ENCODE results near the gene EEF1AKMT1. TPM values are rescaled to one million over a fixed set of nuclear protein-coding genes. Genes with fewer than 3 reads are reported as not detected.

EEF1AKMT1 gene
- total RNA-seq, 4 donors from 2014 or later = 2.0 to 24.7 (median 4.7) TPM

- H3K9me3 ChIP-seq = no peaks in the 10 kb centered on the region
- no peak overlapping the region for H3K4me3 ChIP-seq
- WGBS = 58% methylated on average over 2 of the region's 2 CpGs
- peaks cover 6% of the 10 kb centered on the region for H3K4me1 ChIP-seq
- TF ChIP-seq POLR2AphosphoS5 (IDR thresholded peaks at IDR 0.05) (no peak), CTCF (IDR thresholded peaks at IDR 0.05) (no peak), EP300 (IDR thresholded peaks at IDR 0.05) (no peak), POLR2A (IDR thresholded peaks at IDR 0.05) (no peak)
- H3K36me3 ChIP-seq = peaks cover 23% of the 10 kb centered on the region
- no peaks in the 10 kb centered on the region for H3K27me3 ChIP-seq
- no peak overlapping the region for H3K27ac ChIP-seq
- no peak for DNase-seq (ENCODE audit: low spot score in 2 of 2)
Measured at GRCh38 chr13:20801707-20802106, 27.9 kb upstream of the EEF1AKMT1 start.

GRCh38 chr13:20799726-20800416 lies 26.1 kb upstream of the EEF1AKMT1 start:
- no peak for DNase-seq (ENCODE audit: low spot score in 2 of 2)
- H3K27ac ChIP-seq = no peak overlapping the region
- H3K9me3 ChIP-seq = no peaks in the 10 kb centered on the region
- H3K4me1 ChIP-seq = peaks cover 6% of the 10 kb centered on the region
- H3K27me3 ChIP-seq = no peaks in the 10 kb centered on the region
- H3K36me3 ChIP-seq = peaks cover 32% of the 10 kb centered on the region
- WGBS = 65% methylated on average over 6 of the region's 6 CpGs
- H3K4me3 ChIP-seq = no peak overlapping the region
- TF ChIP-seq POLR2A (IDR thresholded peaks at IDR 0.05) = no peak
- no peak for TF ChIP-seq EP300 (IDR thresholded peaks at IDR 0.05)
- no peak for TF ChIP-seq POLR2AphosphoS5 (IDR thresholded peaks at IDR 0.05)
- TF ChIP-seq CTCF (IDR thresholded peaks at IDR 0.05) = no peak

- no peak for DNase-seq (ENCODE audit: low spot score in 2 of 2)
- Histone ChIP-seq H3K4me3 (no peak overlapping the region), H3K36me3 (peaks cover 41% of the 10 kb centered on the region), H3K27ac (peak overlapping the region; percentile 27), H3K9me3 (no peaks in the 10 kb centered on the region), H3K4me1 (peaks cover 6% of the 10 kb centered on the region), H3K27me3 (no peaks in the 10 kb centered on the region)
- no peak for TF ChIP-seq CTCF (IDR thresholded peaks at IDR 0.05)
- no peak for TF ChIP-seq POLR2AphosphoS5 (IDR thresholded peaks at IDR 0.05)
- no peak for TF ChIP-seq POLR2A (IDR thresholded peaks at IDR 0.05)
- TF ChIP-seq EP300 (IDR thresholded peaks at IDR 0.05) = no peak
- 89% methylated on average over 4 of the region's 4 CpGs for WGBS
Measured at GRCh38 chr13:20798027-20798426, 24.3 kb upstream of the EEF1AKMT1 start.

- no peak for TF ChIP-seq POLR2AphosphoS5 (IDR thresholded peaks at IDR 0.05)
- no peak for TF ChIP-seq POLR2A (IDR thresholded peaks at IDR 0.05)
- TF ChIP-seq CTCF (IDR thresholded peaks at IDR 0.05) = no peak
- no peak for TF ChIP-seq EP300 (IDR thresholded peaks at IDR 0.05)
- no peaks in the 10 kb centered on the region for H3K9me3 ChIP-seq
- peaks cover 6% of the 10 kb centered on the region for H3K4me1 ChIP-seq
- H3K4me3 ChIP-seq = no peak overlapping the region
- DNase-seq (ENCODE audit: low spot score in 2 of 2) = no peak
- peaks cover 40% of the 10 kb centered on the region for H3K36me3 ChIP-seq
- WGBS = 52% methylated on average over 5 of the region's 5 CpGs
- no peaks in the 10 kb centered on the region for H3K27me3 ChIP-seq
- H3K27ac ChIP-seq = peak overlapping the region; percentile 27
Measured at GRCh38 chr13:20796791-20797508, 23.2 kb upstream of the EEF1AKMT1 start.

GRCh38 chr13:20789665-20790064 lies 15.9 kb upstream of the EEF1AKMT1 start:
- no peak for DNase-seq (ENCODE audit: low spot score in 2 of 2)
- Histone ChIP-seq H3K27ac (no peak overlapping the region), H3K27me3 (no peaks in the 10 kb centered on the region), H3K4me3 (no peak overlapping the region), H3K9me3 (no peaks in the 10 kb centered on the region), H3K4me1 (no peaks in the 10 kb centered on the region), H3K36me3 (peaks cover 35% of the 10 kb centered on the region)
- 93% methylated on average over 7 of the region's 7 CpGs for WGBS
- TF ChIP-seq EP300 (IDR thresholded peaks at IDR 0.05) (no peak), CTCF (IDR thresholded peaks at IDR 0.05) (no peak), POLR2AphosphoS5 (IDR thresholded peaks at IDR 0.05) (no peak), POLR2A (IDR thresholded peaks at IDR 0.05) (no peak)

All from suprapubic skin (tissue), 4 donors.